ENCODE results near the gene MB. TPM values are rescaled to one million over a fixed set of nuclear protein-coding genes. Genes with fewer than 3 reads are reported as not detected.
A peak's percentile ranks its signal among the peaks of the same experiment; 100 is the strongest.

Gene MB
- total RNA-seq, 3 donors from 2014 or later = 2.1 to 17.2 (median 13.4) TPM

DNA sequence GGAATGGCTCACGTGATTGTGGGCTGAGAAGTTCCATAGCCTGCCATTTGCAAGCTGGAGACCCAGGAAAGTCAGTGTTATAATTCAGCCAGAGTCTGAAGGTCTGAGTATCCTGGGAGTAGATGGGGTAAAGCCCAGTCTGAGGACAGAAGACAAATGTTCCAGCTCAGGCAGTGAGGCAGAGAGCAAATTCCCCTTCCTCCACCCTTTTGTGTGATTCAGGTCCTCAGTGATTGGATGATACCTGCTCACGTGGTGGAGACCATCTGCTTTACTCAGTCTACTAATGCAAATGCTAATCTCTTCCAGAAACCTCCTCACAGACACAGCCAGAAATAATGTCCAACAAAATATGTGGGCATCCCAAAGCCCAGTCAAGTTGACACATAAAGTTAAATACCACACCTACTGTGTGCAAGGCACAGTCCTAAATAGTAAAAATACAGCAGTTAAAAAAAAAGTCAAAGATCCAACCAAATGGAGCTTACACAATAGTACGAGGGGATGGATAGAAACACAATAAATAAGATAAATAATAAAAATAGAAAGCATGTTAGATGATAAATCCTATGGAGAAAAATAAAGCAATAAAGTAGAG, 17.9 kb upstream of the MB start:
- Histone ChIP-seq H3K4me3 (no peak overlapping the region), H3K4me1 (ENCODE audit: low read depth) (no peaks in the 10 kb centered on the region), H3K9me3 (no peaks in the 10 kb centered on the region), H3K36me3 (ENCODE audit: low read depth) (no peaks in the 10 kb centered on the region)
- DNase-seq = no peak
- intact Hi-C loops (cut with DNase I, micrococcal nuclease) = loop anchor here in 1 of 2 donors (10.0 kb wide), 1 partner anchor 290 kb away; no protein-coding TSS in a partner anchor
- TF ChIP-seq, protein P1, sequence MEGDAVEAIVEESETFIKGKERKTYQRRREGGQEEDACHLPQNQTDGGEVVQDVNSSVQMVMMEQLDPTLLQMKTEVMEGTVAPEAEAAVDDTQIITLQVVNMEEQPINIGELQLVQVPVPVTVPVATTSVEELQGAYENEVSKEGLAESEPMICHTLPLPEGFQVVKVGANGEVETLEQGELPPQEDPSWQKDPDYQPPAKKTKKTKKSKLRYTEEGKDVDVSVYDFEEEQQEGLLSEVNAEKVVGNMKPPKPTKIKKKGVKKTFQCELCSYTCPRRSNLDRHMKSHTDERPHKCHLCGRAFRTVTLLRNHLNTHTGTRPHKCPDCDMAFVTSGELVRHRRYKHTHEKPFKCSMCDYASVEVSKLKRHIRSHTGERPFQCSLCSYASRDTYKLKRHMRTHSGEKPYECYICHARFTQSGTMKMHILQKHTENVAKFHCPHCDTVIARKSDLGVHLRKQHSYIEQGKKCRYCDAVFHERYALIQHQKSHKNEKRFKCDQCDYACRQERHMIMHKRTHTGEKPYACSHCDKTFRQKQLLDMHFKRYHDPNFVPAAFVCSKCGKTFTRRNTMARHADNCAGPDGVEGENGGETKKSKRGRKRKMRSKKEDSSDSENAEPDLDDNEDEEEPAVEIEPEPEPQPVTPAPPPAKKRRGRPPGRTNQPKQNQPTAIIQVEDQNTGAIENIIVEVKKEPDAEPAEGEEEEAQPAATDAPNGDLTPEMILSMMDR (IDR thresholded peaks at IDR 0.05) = no peak
- no peak for ATAC-seq

DNA sequence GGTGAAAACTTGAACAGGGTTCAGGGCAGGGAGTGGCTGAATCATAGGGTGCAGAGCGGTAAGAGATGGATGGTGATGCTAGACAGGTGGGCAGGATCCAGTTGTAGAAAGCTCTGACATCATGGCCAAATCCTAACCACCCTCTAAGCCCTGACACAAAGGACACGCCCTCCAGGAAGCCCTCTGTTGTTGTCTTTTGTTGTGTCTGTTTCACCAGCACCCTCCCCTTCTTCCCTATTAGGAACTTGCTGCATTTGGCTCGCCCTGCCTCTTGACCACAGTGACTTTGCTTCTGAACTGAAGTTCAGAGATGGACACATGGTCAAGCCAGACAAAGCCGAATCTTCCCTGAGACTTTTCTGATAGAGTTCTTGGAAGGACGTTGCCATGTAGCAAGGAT, 16.9 kb upstream of the MB start:
- no peaks in the 10 kb centered on the region for H3K4me1 ChIP-seq (ENCODE audit: low read depth)
- H3K36me3 ChIP-seq (ENCODE audit: low read depth) = no peaks in the 10 kb centered on the region
- TF ChIP-seq, protein P1 (IDR thresholded peaks at IDR 0.05) = no peak
- no peak for DNase-seq
- H3K9me3 ChIP-seq = no peaks in the 10 kb centered on the region
- intact Hi-C loops (cut with DNase I, micrococcal nuclease) = loop anchor here in 1 of 2 donors (10.0 kb wide), 1 partner anchor 291 kb away; no protein-coding TSS in a partner anchor
- no peak for ATAC-seq
- H3K4me3 ChIP-seq = no peak overlapping the region

DNA sequence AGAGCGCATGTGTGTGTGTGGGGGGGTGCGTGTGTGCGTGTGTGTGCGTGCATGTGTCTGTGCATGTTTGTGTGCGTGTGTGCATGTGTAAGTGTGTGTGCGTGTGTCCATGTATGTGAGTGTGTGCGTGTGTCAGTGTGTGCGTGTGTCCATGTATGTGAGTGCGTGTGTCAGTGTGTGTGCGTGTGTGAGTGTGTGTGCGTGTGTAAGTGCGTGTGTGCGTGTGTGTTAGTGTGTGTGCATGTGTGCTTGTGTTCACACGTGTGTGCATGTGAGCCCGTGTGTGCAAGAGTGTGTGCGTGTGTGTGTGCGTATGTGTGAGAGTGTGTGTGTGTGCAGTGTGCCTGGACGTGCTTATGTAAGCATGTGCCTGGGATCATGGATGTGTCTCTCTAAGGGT, 16.4 kb upstream of the MB start:
- DNase-seq (no peak), ATAC-seq (no peak)
- no peaks in the 10 kb centered on the region for H3K4me1 ChIP-seq (ENCODE audit: low read depth)
- no peaks in the 10 kb centered on the region for H3K36me3 ChIP-seq (ENCODE audit: low read depth)
- H3K4me3 ChIP-seq = no peak overlapping the region
- no peaks in the 10 kb centered on the region for H3K9me3 ChIP-seq
- TF ChIP-seq, protein P1 (IDR thresholded peaks at IDR 0.05) = no peak
- intact Hi-C loops (cut with DNase I, micrococcal nuclease) = loop anchor here in 1 of 2 donors (10.0 kb wide), 1 partner anchor 291 kb away; no protein-coding TSS in a partner anchor

DNA sequence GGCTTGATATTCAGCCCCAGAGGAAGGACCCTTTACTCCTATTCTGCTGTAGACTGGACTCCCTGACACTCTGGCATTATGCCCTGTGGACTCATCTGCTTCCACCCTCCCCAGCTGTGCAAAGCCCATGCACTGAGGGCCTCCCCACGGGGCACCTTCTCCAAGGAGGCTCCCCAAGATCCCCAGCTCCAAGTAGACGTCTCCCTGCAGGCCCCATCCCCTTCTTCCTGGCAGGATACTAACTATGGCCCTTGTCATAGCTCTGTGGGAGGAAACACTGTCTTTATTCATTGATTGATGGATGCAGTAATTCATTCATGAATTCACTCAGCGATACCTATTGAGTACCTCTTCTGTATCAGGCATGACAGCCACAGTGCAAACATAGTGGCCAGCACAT, 15.8 kb upstream of the MB start:
- TF ChIP-seq, protein P1 (IDR thresholded peaks at IDR 0.05) = no peak
- Histone ChIP-seq H3K4me3 (no peak overlapping the region), H3K9me3 (no peaks in the 10 kb centered on the region), H3K36me3 (ENCODE audit: low read depth) (no peaks in the 10 kb centered on the region), H3K4me1 (ENCODE audit: low read depth) (no peaks in the 10 kb centered on the region)
- DNase-seq (no peak), ATAC-seq (no peak)
- intact Hi-C loops (cut with DNase I, micrococcal nuclease) = loop anchor here in 1 of 2 donors (10.0 kb wide), 1 partner anchor 292 kb away; no protein-coding TSS in a partner anchor

DNA sequence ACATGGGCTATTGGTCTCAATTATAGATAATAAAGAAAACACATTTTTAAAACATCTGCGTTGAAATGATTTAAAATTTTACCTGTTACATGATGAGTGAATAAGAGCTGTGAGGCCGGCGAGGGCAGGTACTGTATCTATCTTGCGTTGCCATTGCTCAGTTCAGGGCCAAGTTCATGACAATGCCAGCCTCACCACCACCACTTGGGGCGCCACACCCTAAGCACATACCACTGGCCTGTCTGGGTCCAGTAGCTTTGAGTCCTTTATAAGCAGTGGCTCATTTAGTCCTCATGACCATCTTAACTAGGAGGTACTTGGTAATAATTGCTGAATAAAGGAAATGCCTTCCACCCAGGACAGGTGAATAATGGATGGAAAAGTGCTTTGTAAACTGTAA, 14.5 kb upstream of the MB start:
- DNase-seq = peak in 2 of 3 donors; percentile 80 to 84
- H3K36me3 ChIP-seq (ENCODE audit: low read depth) = no peaks in the 10 kb centered on the region
- no peaks in the 10 kb centered on the region for H3K9me3 ChIP-seq
- peak; percentile 51 for ATAC-seq
- intact Hi-C loops (cut with DNase I, micrococcal nuclease) = loop anchor here in 1 of 2 donors (10.0 kb wide), 1 partner anchor 293 kb away; no protein-coding TSS in a partner anchor
- H3K4me1 ChIP-seq (ENCODE audit: low read depth) = peaks cover 4% of the 10 kb centered on the region
- no peak overlapping the region for H3K4me3 ChIP-seq
- TF ChIP-seq, protein P1 (IDR thresholded peaks at IDR 0.05) = peak; percentile 54

Data from mucosa of descending colon (tissue), 3 donors.